K562 (cell line): ENCODE data around the gene TRAPPC2L. TPM values are rescaled to one million over a fixed set of nuclear protein-coding genes. Genes with fewer than 3 reads are reported as not detected.
"Not testable (repeated sequence)": the region's sequence is repeated elsewhere in the genome, so short reads cannot be mapped to it uniquely, and the experiment has no call there.

ENCODE experiments used
- ATAC-seq: fragments of 200-7000 bp; cut with Tn5 transposase; 3 replicates; pipeline ENCODE4 v1.9.1; 2020; ENCODE audit warnings: moderate library complexity
- BruUV-seq: library from RNA; stranded (reverse); fragments of 400-500 nt; replicated peaks from 2 replicates; lab custom pipeline; 2021; lab: Mats Ljungman, UMichigan
- CTCF ChIA-PET: fragments of 300-600 bp; formaldehyde crosslinking; extraction: SDS; loops from one replicate; lab custom pipeline; 2021; ENCODE audit warnings: low intra/inter-chr PET ratio; lab: Yijun Ruan, JAX
- POLR2A ChIA-PET: fragments of 300-600, 350-650 bp; sonication (Branson Sonifier 250); formaldehyde crosslinking; extraction: SDS; loops from one replicate; lab custom pipeline; 2021; ENCODE audit warnings: antibody characterized with exemption, inconsistent platforms; lab: Yijun Ruan, JAX
- DNase-seq, 4 experiments: peaks; one replicate each; pipeline versions ENCODE4 v3.0.0 to v3.0.0-alpha.2; 2011 to 2018; ENCODE audit warnings: low spot score in 3 of 4, mixed read lengths in 3 of 4; ENCODE audit errors: extremely low read depth in 1 of 4
- FAIRE-seq: peaks from 2 replicates; lab custom pipeline; 2011; peaks lifted over from hg19 to GRCh38; lab: Jason Lieb, UNC
- H2AFZ ChIP-seq: 2 replicates; pipeline ENCODE4 v1.6.0; 2011; ENCODE audit warnings: low read depth, low read length, control low read depth, inconsistent platforms
- H3K27ac ChIP-seq: fragments of 200-600 bp; 3 replicates; pipeline ENCODE4 v1.8.0; 2011; ENCODE audit warnings: low read depth, mild to moderate bottlenecking, control low read depth, inconsistent platforms, low read length, moderate library complexity, mixed read lengths; ENCODE audit errors: extremely low read depth
- H3K27me3 ChIP-seq, 2 experiments: fragments of 300-600 bp in 1 of 2; 2 replicates in 1 of 2; 3 replicates in 1 of 2; pipeline versions ENCODE4 v1.6.0 to v1.8.0; 2011; ENCODE audit warnings: inconsistent platforms in 2 of 2, low read length in 2 of 2, mild to moderate bottlenecking in 1 of 2, mixed read lengths in 1 of 2, moderate library complexity in 1 of 2; ENCODE audit not compliant: control insufficient read depth in 2 of 2, insufficient read depth in 2 of 2
- H3K36me3 ChIP-seq: fragments of 300-600 bp; 3 replicates; pipeline ENCODE4 v1.8.0; 2011; ENCODE audit warnings: mild to moderate bottlenecking, low read length, inconsistent platforms; ENCODE audit not compliant: control insufficient read depth, insufficient read depth
- H3K4me1 ChIP-seq, 2 experiments: fragments of 200-600 bp in 1 of 2; replicated peaks in 1 of 2; 2 replicates in 1 of 2; 3 replicates in 1 of 2; pipeline versions ENCODE4 v1.5.1 to v1.8.0; 2011; ENCODE audit warnings: inconsistent platforms in 2 of 2, low read length in 2 of 2, mild to moderate bottlenecking in 1 of 2, mixed read lengths in 1 of 2, moderate library complexity in 1 of 2; ENCODE audit not compliant: control insufficient read depth in 2 of 2, insufficient read depth in 2 of 2
- H3K4me2 ChIP-seq: 2 replicates; pipeline ENCODE4 v1.6.1; 2011; ENCODE audit warnings: low read length, control low read depth, inconsistent platforms, mixed read lengths; ENCODE audit not compliant: insufficient read depth
- H3K4me3 ChIP-seq: fragments of 200-600 bp; sonication (generic), shearing (Covaris generic); 2 replicates; pipeline ENCODE4 v1.5.1; 2016; ENCODE audit warnings: control low read depth, inconsistent platforms
- H3K79me2 ChIP-seq: fragments of 200-600 bp; 3 replicates; pipeline ENCODE4 v1.8.0; 2011; ENCODE audit warnings: low read length, inconsistent platforms; ENCODE audit not compliant: control insufficient read depth, insufficient read depth
- H3K9ac ChIP-seq, 2 experiments: 2 replicates each; pipeline versions ENCODE4 v1.6.0 to v1.6.1; 2011; ENCODE audit warnings: low read depth in 2 of 2, low read length in 2 of 2, control low read depth in 1 of 2, inconsistent platforms in 1 of 2, mild to moderate bottlenecking in 1 of 2, mixed read lengths in 1 of 2; ENCODE audit not compliant: insufficient read depth in 1 of 2
- H3K9me1 ChIP-seq: one replicate; pipeline ENCODE4 v1.6.0; 2011; ENCODE audit warnings: inconsistent platforms, mild to moderate bottlenecking, low read length, moderate library complexity; ENCODE audit not compliant: control insufficient read depth, insufficient read depth
- H3K9me3 ChIP-seq: replicated peaks from 2 replicates; pipeline ENCODE4 v1.5.1; 2011; ENCODE audit warnings: low read depth, low read length, inconsistent platforms; ENCODE audit not compliant: control insufficient read depth, insufficient read depth
- H4K20me1 ChIP-seq: replicated peaks from 2 replicates; pipeline ENCODE4 v1.6.1; 2011; ENCODE audit warnings: low read length, inconsistent platforms, mixed read lengths; ENCODE audit not compliant: control insufficient read depth, insufficient read depth
- WGBS: fragments of 100-300 bp; shearing (Covaris generic); methylation state at CpG from one replicate; pipeline ENCODE4 v1.1.6; 2016; ENCODE audit warnings: low coverage, mixed read lengths; ENCODE audit not compliant: insufficient coverage; ENCODE audit errors: missing lambda C conversion rate; 5-methylcytosine and 5-hydroxymethylcytosine counted together
- in situ Hi-C: fragments of 300-500 bp; cut with MboI; formaldehyde crosslinking; loops from 4 replicates; pipeline ENCODE4 v1.15.0; 2018; ENCODE audit warnings: inconsistent platforms, mixed read lengths
- intact Hi-C: fragments of 100-400 bp; cut with micrococcal nuclease; formaldehyde crosslinking; loops from 2 replicates; pipeline ENCODE4 v1.14.2; 2022
- polyA plus RNA-seq, 8 experiments: library from polyadenylated mRNA; depleted of rRNA in 4 of 8; stranded (reverse) in 5 of 8; unstranded in 3 of 8; fragments of >200 nt; fragmentation: Nextera tagmentation in 2 of 8; fragmentation: Illumina TruSeq in 1 of 8; extraction: Ambion mirVana in 2 of 8; extraction: Trizol in 1 of 8; gene quantifications; 2 replicates each; pipeline versions ENCODE4 v1.2.1 to v1.2.3, GENCODE V29; 2011 to 2014; ENCODE audit warnings: inconsistent platforms in 1 of 8, missing spikeins in 1 of 8
- total RNA-seq, 7 experiments: library from RNA; depleted of rRNA in 6 of 7; stranded (reverse); fragments of >200 nt in 6 of 7; fragmentation: Illumina TruSeq in 2 of 7; extraction: Trizol in 2 of 7; gene quantifications; 2 replicates each; pipeline versions ENCODE4 v1.2.1 to v1.2.3, GENCODE V29; 2011 to 2021; ENCODE audit warnings: low replicate concordance in 1 of 7
- TF ChIP-seq, protein P1 (sequence below): sonication (generic); formaldehyde crosslinking; IDR thresholded peaks from 2 replicates; pipeline ENCODE4 v1.8.0; 2023; ENCODE audit warnings: mild to moderate bottlenecking, missing genetic modification reagents

The TRAPPC2L gene
- total and polyA plus RNA-seq, 9 of the 15 experiments (the other 6 are each of a cell fraction or from before 2014, with no cell fraction given), result 60.4 to 398 (median 97.5) TPM

DNA sequence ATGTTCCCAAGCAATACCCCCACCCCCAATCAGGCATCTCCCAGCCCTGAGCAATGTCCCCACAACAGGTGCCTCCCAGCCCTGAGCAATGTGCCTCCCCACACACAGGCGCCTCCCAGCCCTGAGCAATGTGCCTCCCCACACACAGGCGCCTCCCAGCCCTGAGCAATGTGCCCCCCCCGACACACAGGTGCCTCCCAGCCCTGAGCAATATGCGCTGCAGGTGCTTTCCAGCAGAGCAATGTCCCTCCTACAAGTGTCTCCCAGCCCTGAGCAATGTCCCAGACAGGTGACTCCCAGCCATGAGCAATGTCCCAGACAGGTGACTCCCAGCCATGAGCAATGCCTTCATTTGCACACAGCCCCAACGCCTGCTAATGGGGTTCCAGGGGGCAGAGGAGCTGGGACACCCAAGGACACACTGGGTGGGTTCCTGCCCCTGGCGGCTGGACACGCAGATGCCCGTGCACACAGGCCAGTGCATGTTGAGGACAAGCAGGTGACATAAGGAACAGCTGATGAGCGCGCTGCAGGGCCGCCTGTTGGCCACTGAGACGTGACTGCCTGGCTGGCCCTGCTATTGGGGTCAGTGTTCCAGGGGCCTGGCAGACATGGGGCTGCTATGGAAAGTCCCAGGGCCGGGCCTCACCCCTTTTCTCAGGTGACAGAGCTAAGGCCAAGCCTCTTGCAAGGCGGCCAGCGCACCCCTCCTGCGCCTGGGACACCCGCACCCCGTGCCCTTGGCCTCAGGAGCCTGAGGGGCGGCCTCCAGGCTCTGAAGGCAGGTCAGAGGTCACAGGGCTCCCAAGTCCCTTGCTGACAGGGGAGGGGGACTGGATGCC lies 36.4 kb downstream of the TRAPPC2L start (continued):
- TF ChIP-seq, protein P1, sequence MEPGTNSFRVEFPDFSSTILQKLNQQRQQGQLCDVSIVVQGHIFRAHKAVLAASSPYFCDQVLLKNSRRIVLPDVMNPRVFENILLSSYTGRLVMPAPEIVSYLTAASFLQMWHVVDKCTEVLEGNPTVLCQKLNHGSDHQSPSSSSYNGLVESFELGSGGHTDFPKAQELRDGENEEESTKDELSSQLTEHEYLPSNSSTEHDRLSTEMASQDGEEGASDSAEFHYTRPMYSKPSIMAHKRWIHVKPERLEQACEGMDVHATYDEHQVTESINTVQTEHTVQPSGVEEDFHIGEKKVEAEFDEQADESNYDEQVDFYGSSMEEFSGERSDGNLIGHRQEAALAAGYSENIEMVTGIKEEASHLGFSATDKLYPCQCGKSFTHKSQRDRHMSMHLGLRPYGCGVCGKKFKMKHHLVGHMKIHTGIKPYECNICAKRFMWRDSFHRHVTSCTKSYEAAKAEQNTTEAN (CRISPR knock-in tag), result no peak

DNA sequence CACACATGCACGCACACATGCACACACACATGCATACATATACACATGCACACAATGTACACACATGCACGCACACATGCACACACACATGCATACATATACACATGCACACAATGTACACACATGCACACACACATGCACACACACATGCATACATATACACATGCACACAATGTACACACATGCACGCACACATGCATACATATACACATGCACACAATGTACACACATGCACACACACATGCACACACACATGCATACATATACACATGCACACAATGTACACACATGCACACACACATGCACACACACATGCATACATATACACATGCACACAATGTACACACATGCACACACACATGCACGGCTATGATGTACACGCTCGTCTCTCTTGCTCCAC lies 37.3 kb downstream of the TRAPPC2L start:
- WGBS, result 94% methylated on average over 3 of the region's 6 CpGs
- in situ Hi-C loops, BruUV-seq, H3K4me3 ChIP-seq, H3K27ac ChIP-seq, POLR2A ChIA-PET, H2AFZ ChIP-seq, H3K27me3 ChIP-seq, intact Hi-C loops, CTCF ChIA-PET, H3K4me2 ChIP-seq, H3K9me1 ChIP-seq, FAIRE-seq, DNase-seq, H3K9ac ChIP-seq, ATAC-seq, H4K20me1 ChIP-seq: not testable (repeated sequence)
- Histone ChIP-seq H3K36me3 (peaks cover 91% of the 10 kb centered on the region), H3K9me3 (peaks cover 25% of the 10 kb centered on the region), H3K79me2 (peaks cover 16% of the 10 kb centered on the region), H3K4me1 (peaks cover 0 to 33% of the 10 kb centered on the region in 2 experiments; a peak in 2 of 5 replicates)
